ENCODE results near the gene PTGFRN. TPM values are rescaled to one million over a fixed set of nuclear protein-coding genes. Genes with fewer than 3 reads are reported as not detected.
A peak's percentile ranks its signal among the peaks of the same experiment; 100 is the strongest.
"Not testable (repeated sequence)": the region's sequence is repeated elsewhere in the genome, so short reads cannot be mapped to it uniquely, and the experiment has no call there.

Gene PTGFRN
- 153 to 177 TPM (median 172 TPM) in 3 replicates for polyA plus RNA-seq
- polyA plus RNA-seq (2011; ENCODE audit: low read depth), result 26.7 TPM
- polyA plus RNA-seq (2011; cell fraction: cytosol; rRNA removed), result 76.8 and 129 TPM in 2 replicates
- polyA plus RNA-seq (2011; cell fraction: nucleus; rRNA removed), result 521 and 554 TPM in 2 replicates
- 122 and 205 TPM in 2 replicates for polyA plus RNA-seq (2012; ENCODE audit: low replicate concordance)
- 166 to 258 TPM (median 258 TPM) in 3 replicates for polyA minus RNA-seq
- 121 TPM for polyA minus RNA-seq (2011; cell fraction: cytosol; rRNA and poly(A)+ RNA removed)
- polyA minus RNA-seq (2011; cell fraction: nucleus; rRNA and poly(A)+ RNA removed), result 395 and 657 TPM in 2 replicates

- Histone ChIP-seq H3K4me2 (ENCODE audit: control insufficient read depth, extremely low read depth, insufficient read depth, low read depth, low read length) (peak within 1 kb of the TSS; percentile 92), H4K20me1 (ENCODE audit: control insufficient read depth, extremely low read depth, insufficient read depth, low read length) (no peaks in the 10 kb centered on the region), H2AFZ (ENCODE audit: control insufficient read depth, low read length) (peak within 1 kb of the TSS; percentile 54), H3K27me3 (ENCODE audit: control insufficient read depth, extremely low read depth, insufficient read depth, low read length) (no peaks in the 10 kb centered on the region), H3K9me1 (ENCODE audit: control insufficient read depth, extremely low read depth, insufficient read depth, low read length) (peaks cover 4% of the 10 kb centered on the region), H3K9me3 (ENCODE audit: control insufficient read depth, low read depth, low read length) (no peaks in the 10 kb centered on the region), H3K36me3 (ENCODE audit: control insufficient read depth in 2 of 2, extremely low read depth in 1 of 2, insufficient read depth in 2 of 2, low read length in 2 of 2) (peaks cover 0 to 3% of the 10 kb centered on the region in 2 experiments), H3K4me1 (ENCODE audit: control insufficient read depth, extremely low read depth, insufficient read depth, low read length) (peaks cover 77% of the 10 kb centered on the region), H3K79me2 (ENCODE audit: control insufficient read depth, insufficient read depth, low read length) (peaks cover 55% of the 10 kb centered on the region), H3K4me3 (ENCODE audit: control insufficient read depth in 2 of 3, extremely low read depth in 1 of 3, insufficient read depth in 2 of 3, low read depth in 1 of 3, low read length in 3 of 3) (peak within 1 kb of the TSS; percentile 85 to 90 (median 87)), H3K27ac (ENCODE audit: control insufficient read depth, insufficient read depth, low read length) (peak within 1 kb of the TSS; percentile 89), H3K9ac (ENCODE audit: control insufficient read depth, extremely low read depth, insufficient read depth, low read length) (peak within 1 kb of the TSS; percentile 95)
- no peak for DNase-seq (ENCODE audit: low read depth, low spot score)
- TF ChIP-seq CTCF (optimal IDR thresholded peaks at IDR 0.05 in 1 of 3, IDR thresholded peaks at IDR 0.05 in 1 of 3, conservative IDR thresholded peaks at IDR 0.05 in 1 of 3; ENCODE audit: extremely low read depth in 1 of 3, insufficient read depth in 2 of 3, low read length in 3 of 3) (no peak), EZH2 (IDR thresholded peaks at IDR 0.05; ENCODE audit: low read length) (no peak)
- dilution Hi-C loops (cut with MboI; ENCODE audit: extremely low pct_ligation_motif_present, low sequenced_read_pairs), result no loop called here
- no peak for FAIRE-seq
Observed at GRCh38 chr1:116909512-116910378, at the start of gene PTGFRN. Gene PTGFRN (plus strand): TSS chr1:116909916. CDS start chr1:116910204, 288 bp downstream.

DNA sequence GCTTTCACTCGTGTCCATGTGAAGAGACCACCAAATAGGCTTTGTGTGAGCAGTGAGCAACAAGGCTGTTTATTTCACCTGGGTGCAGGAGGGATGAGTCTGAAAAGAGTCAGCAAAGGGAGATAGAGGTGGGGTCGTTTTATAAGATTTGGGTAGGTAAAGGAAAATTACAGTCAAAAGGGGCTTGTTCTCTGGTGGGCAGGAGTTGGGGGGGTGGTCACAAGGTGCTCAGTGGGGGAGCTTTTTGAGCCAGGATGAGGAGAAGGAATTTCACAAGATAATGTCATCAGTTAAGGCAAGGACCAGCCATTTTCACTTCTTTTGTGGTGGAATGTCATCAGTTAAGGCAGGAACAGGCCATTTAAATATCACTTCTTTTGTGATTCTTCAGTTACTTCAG is 49.5 kb upstream of the PTGFRN start:
- H4K20me1 ChIP-seq (ENCODE audit: control insufficient read depth, extremely low read depth, insufficient read depth, low read length); dilution Hi-C loops (cut with MboI; ENCODE audit: extremely low pct_ligation_motif_present, low sequenced_read_pairs); H3K79me2 ChIP-seq (ENCODE audit: control insufficient read depth, insufficient read depth, low read length); H3K27me3 ChIP-seq (ENCODE audit: control insufficient read depth, extremely low read depth, insufficient read depth, low read length); H3K36me3 ChIP-seq (ENCODE audit: control insufficient read depth in 2 of 2, extremely low read depth in 1 of 2, insufficient read depth in 2 of 2, low read length in 2 of 2); H3K9ac ChIP-seq (ENCODE audit: control insufficient read depth, extremely low read depth, insufficient read depth, low read length); DNase-seq (ENCODE audit: low read depth, low spot score); H3K4me2 ChIP-seq (ENCODE audit: control insufficient read depth, extremely low read depth, insufficient read depth, low read depth, low read length); H3K4me3 ChIP-seq (ENCODE audit: control insufficient read depth in 2 of 3, extremely low read depth in 1 of 3, insufficient read depth in 2 of 3, low read depth in 1 of 3, low read length in 3 of 3); H3K9me3 ChIP-seq (ENCODE audit: control insufficient read depth, low read depth, low read length); H3K27ac ChIP-seq (ENCODE audit: control insufficient read depth, insufficient read depth, low read length); FAIRE-seq; H3K4me1 ChIP-seq (ENCODE audit: control insufficient read depth, extremely low read depth, insufficient read depth, low read length); H2AFZ ChIP-seq (ENCODE audit: control insufficient read depth, low read length); H3K9me1 ChIP-seq (ENCODE audit: control insufficient read depth, extremely low read depth, insufficient read depth, low read length): not testable (repeated sequence)

Data from keratinocyte (primary cell).